Neural progenitor cell (in vitro differentiated cells): ENCODE results near the gene MPPED1. TPM values are rescaled to one million over a fixed set of nuclear protein-coding genes. Genes with fewer than 3 reads are reported as not detected.

ENCODE experiments used
- DNase-seq: peaks from one replicate; pipeline ENCODE4 v3.0.0-alpha.2; 2016; ENCODE audit warnings: low spot score
- H2AFZ ChIP-seq: fragments of 200-600 bp; sonication (generic); replicated peaks from 2 replicates; pipeline ENCODE4 v1.6.1; 2016; ENCODE audit warnings: antibody characterized with exemption
- H3F3A ChIP-seq: fragments of 200-600 bp; sonication (generic); 2 replicates; pipeline ENCODE4 v1.6.1; 2016; ENCODE audit warnings: antibody characterized with exemption, low read depth
- H3K27ac ChIP-seq: fragments of 200-600 bp; sonication (generic); 2 replicates; pipeline ENCODE4 v1.5.1; 2016; ENCODE audit warnings: mild to moderate bottlenecking
- H3K27me3 ChIP-seq: fragments of 200-600 bp; sonication (generic); 2 replicates; pipeline ENCODE4 v1.6.1; 2016; ENCODE audit warnings: mild to moderate bottlenecking, moderate library complexity
- H3K36me3 ChIP-seq: fragments of 200-600 bp; sonication (generic); 2 replicates; pipeline ENCODE4 v1.5.1; 2016
- H3K4me1 ChIP-seq: fragments of 200-600 bp; sonication (generic); 2 replicates; pipeline ENCODE4 v1.6.1; 2016; ENCODE audit warnings: mixed run types
- H3K4me2 ChIP-seq: fragments of 200-600 bp; sonication (generic); 2 replicates; pipeline ENCODE4 v1.6.1; 2016
- H3K4me3 ChIP-seq: fragments of 200-600 bp; sonication (generic); 2 replicates; pipeline ENCODE4 v1.5.1; 2016
- H3K79me2 ChIP-seq: fragments of 200-600 bp; sonication (generic); 2 replicates; pipeline ENCODE4 v1.6.1; 2016; ENCODE audit warnings: low read depth
- H3K9ac ChIP-seq: fragments of 200-600 bp; sonication (generic); 2 replicates; pipeline ENCODE4 v1.6.1; 2016
- H3K9me3 ChIP-seq: fragments of 200-600 bp; sonication (generic); 2 replicates; pipeline ENCODE4 v1.5.1; 2016; ENCODE audit warnings: low read depth
- H4K20me1 ChIP-seq: fragments of 200-600 bp; sonication (generic); 2 replicates; pipeline ENCODE4 v1.6.1; 2016; ENCODE audit warnings: low read depth
- H3K27ac Mint-ChIP-seq: 3 replicates; pipeline ENCODE4 v1.8.0; 2021; ENCODE audit warnings: mixed read lengths
- H3K27me3 Mint-ChIP-seq: 2 replicates; pipeline ENCODE4 v1.8.0; 2022; ENCODE audit warnings: low read depth, mild to moderate bottlenecking, inconsistent platforms, moderate library complexity, mixed read lengths; ENCODE audit not compliant: insufficient read depth
- H3K36me3 Mint-ChIP-seq: 3 replicates; pipeline ENCODE4 v1.8.0; 2021; ENCODE audit warnings: mixed read lengths
- H3K4me1 Mint-ChIP-seq: 3 replicates; pipeline ENCODE4 v1.8.0; 2021; ENCODE audit warnings: mixed read lengths
- H3K4me3 Mint-ChIP-seq: 3 replicates; pipeline ENCODE4 v1.8.0; 2021; ENCODE audit warnings: mild to moderate bottlenecking, moderate library complexity, mixed read lengths
- H3K9me3 Mint-ChIP-seq: 3 replicates; pipeline ENCODE4 v1.8.0; 2020; ENCODE audit warnings: mixed read lengths
- EZH2 ChIP-seq: fragments of 200-600 bp; sonication (generic); IDR thresholded peaks from 2 replicates; pipeline ENCODE4 v1.6.1; 2017; ENCODE audit warnings: antibody characterized with exemption, mild to moderate bottlenecking, moderate library complexity
- EZH2phosphoT487 ChIP-seq: fragments of 200-600 bp; sonication (generic); IDR thresholded peaks from 2 replicates; pipeline ENCODE4 v1.6.1; 2017; ENCODE audit warnings: antibody characterized with exemption
- total RNA-seq: library from RNA; depleted of rRNA; stranded (reverse); fragments of >200 nt; gene quantifications from 2 replicates; pipeline ENCODE4 v1.2.3, GENCODE V29; 2015; ENCODE audit warnings: low replicate concordance
- TF ChIP-seq, protein P1 (sequence below): fragments of 200-600 bp; sonication (generic); IDR thresholded peaks from 2 replicates; pipeline ENCODE4 v1.5.1; 2017; ENCODE audit warnings: antibody characterized with exemption, mild to moderate bottlenecking

MPPED1 gene
- total RNA-seq, 1 donor from 2014 or later: 2.0 TPM

DNA sequence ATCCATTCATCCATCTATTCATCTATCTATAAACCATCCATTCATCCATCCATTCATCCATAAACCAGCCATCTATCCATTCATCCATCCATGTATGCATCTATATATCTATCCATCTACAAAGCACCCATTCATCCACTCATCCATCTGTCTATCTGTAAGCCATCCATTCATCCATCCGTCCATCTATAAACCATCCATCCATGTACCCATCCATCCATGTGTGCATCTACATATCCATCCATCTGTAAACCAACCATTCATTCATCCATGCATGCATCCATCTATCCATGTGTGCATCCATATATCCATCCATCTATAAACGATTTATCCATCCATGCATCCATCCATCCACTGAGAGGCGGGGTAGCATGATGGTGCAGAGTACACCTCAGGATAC is 58.4 kb downstream of the MPPED1 start:
- Histone ChIP-seq H4K20me1 (no peaks in the 10 kb centered on the region), H2AFZ (no peak overlapping the region), H3K79me2 (no peaks in the 10 kb centered on the region), H3K9me3 (no peaks in the 10 kb centered on the region), H3K4me1 (no peaks in the 10 kb centered on the region), H3F3A (no peaks in the 10 kb centered on the region), H3K4me3 (no peak overlapping the region), H3K27me3 (peaks cover 20% of the 10 kb centered on the region), H3K27ac (no peak overlapping the region), H3K9ac (no peak overlapping the region), H3K36me3 (no peaks in the 10 kb centered on the region), H3K4me2 (no peak overlapping the region)
- TF ChIP-seq EZH2phosphoT487 (no peak), EZH2 (no peak)
- TF ChIP-seq, protein P1, sequence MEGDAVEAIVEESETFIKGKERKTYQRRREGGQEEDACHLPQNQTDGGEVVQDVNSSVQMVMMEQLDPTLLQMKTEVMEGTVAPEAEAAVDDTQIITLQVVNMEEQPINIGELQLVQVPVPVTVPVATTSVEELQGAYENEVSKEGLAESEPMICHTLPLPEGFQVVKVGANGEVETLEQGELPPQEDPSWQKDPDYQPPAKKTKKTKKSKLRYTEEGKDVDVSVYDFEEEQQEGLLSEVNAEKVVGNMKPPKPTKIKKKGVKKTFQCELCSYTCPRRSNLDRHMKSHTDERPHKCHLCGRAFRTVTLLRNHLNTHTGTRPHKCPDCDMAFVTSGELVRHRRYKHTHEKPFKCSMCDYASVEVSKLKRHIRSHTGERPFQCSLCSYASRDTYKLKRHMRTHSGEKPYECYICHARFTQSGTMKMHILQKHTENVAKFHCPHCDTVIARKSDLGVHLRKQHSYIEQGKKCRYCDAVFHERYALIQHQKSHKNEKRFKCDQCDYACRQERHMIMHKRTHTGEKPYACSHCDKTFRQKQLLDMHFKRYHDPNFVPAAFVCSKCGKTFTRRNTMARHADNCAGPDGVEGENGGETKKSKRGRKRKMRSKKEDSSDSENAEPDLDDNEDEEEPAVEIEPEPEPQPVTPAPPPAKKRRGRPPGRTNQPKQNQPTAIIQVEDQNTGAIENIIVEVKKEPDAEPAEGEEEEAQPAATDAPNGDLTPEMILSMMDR: no peak
- Mint-ChIP-seq H3K27ac (no peak overlapping the region), H3K4me1 (peaks cover 15% of the 10 kb centered on the region), H3K9me3 (no peaks in the 10 kb centered on the region), H3K27me3 (peaks cover 13% of the 10 kb centered on the region), H3K36me3 (no peaks in the 10 kb centered on the region), H3K4me3 (no peak overlapping the region)
- DNase-seq: no peak

DNA sequence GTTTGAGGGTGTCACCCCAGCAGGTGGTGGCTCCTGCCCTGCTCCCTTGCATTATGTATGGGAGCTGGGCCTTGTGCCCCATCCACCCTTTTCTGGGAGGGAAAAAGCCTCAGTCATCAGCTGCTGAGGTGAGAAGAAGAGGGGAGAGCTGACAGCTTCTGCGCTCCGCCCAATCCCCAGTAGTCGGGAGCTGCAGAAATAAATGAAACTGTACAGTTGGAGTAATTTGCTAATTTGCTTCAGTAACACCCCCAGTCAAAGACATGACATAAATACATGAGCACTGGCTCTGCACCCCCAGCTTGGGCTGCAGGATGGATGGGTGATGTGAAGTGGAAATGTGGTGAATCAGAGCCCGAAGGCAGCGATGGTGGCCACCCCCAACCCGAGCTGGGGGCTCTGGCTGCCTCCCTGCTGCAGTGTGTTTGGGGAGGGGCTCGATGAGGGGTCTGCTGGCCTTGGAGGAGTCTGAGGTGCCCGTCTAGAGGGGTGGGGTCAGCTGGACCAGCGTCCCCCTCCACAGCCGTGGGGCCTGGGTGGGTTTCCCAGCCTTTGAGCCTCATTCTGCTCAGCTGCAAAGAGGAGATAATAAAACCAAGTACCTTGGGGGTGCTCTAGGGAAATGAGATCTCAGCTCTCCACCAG is 59.2 kb downstream of the MPPED1 start:
- Histone ChIP-seq H3F3A (no peaks in the 10 kb centered on the region), H3K27me3 (peaks cover 20% of the 10 kb centered on the region), H3K4me2 (no peak overlapping the region), H3K4me1 (no peaks in the 10 kb centered on the region), H4K20me1 (no peaks in the 10 kb centered on the region), H3K9me3 (no peaks in the 10 kb centered on the region), H3K9ac (no peak overlapping the region), H3K4me3 (no peak overlapping the region), H2AFZ (no peak overlapping the region), H3K36me3 (no peaks in the 10 kb centered on the region), H3K27ac (no peak overlapping the region), H3K79me2 (no peaks in the 10 kb centered on the region)
- no peaks in the 10 kb centered on the region for H3K9me3 Mint-ChIP-seq
- H3K36me3 Mint-ChIP-seq: no peaks in the 10 kb centered on the region
- H3K4me3 Mint-ChIP-seq: no peak overlapping the region
- no peak overlapping the region for H3K27ac Mint-ChIP-seq
- H3K27me3 Mint-ChIP-seq: peaks cover 12% of the 10 kb centered on the region
- TF ChIP-seq, protein P1: no peak
- TF ChIP-seq EZH2 (no peak), EZH2phosphoT487 (no peak)
- DNase-seq: no peak
- peaks cover 15% of the 10 kb centered on the region for H3K4me1 Mint-ChIP-seq

DNA sequence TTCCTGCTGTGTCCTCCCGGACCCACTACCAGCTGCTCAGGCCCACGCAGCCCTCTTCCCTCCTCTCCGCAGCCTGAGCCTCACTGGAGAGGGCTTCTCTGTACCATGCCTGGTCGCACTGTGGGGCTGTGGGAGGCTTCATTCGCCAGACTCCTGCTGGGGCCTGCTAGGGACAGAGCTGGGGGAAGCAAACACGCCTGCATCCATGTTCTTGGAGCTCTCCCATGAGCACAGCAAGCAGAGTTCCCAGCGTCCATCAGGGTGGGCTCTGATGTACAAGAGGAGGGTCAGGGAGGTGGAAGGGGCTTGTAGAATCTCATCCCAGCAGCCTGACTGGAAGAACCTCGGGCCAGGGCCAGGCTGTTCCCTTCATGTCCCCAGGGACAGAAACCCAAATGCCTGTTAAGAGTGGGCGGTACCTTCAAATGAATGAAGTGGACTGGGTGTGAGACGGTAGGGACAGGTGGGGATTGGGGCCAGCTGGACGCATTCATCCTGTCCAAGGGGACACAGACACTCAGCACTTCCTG is 59.9 kb downstream of the MPPED1 start:
- H3K9ac ChIP-seq: no peak overlapping the region
- H3K27ac Mint-ChIP-seq: no peak overlapping the region
- no peak overlapping the region for H3K4me2 ChIP-seq
- H3K36me3 ChIP-seq: no peaks in the 10 kb centered on the region
- H4K20me1 ChIP-seq: no peaks in the 10 kb centered on the region
- peaks cover 20% of the 10 kb centered on the region for H3K27me3 ChIP-seq
- DNase-seq: no peak
- H3K27me3 Mint-ChIP-seq: peaks cover 12% of the 10 kb centered on the region
- no peaks in the 10 kb centered on the region for H3K9me3 Mint-ChIP-seq
- H3K4me3 Mint-ChIP-seq: no peak overlapping the region
- TF ChIP-seq EZH2 (no peak), EZH2phosphoT487 (no peak)
- TF ChIP-seq, protein P1: no peak
- no peak overlapping the region for H3K4me3 ChIP-seq
- no peaks in the 10 kb centered on the region for H3K36me3 Mint-ChIP-seq
- no peaks in the 10 kb centered on the region for H3F3A ChIP-seq
- no peaks in the 10 kb centered on the region for H3K9me3 ChIP-seq
- no peaks in the 10 kb centered on the region for H3K79me2 ChIP-seq
- H2AFZ ChIP-seq: no peak overlapping the region
- H3K4me1 ChIP-seq: no peaks in the 10 kb centered on the region
- no peak overlapping the region for H3K27ac ChIP-seq
- H3K4me1 Mint-ChIP-seq: peaks cover 15% of the 10 kb centered on the region
